ENCODE results near the gene RAPGEF5. TPM values are rescaled to one million over a fixed set of nuclear protein-coding genes. Genes with fewer than 3 reads are reported as not detected.

Gene RAPGEF5
- total and polyA plus RNA-seq, 2 donors (not counting 3 experiments of a cell fraction or from before 2014, with no cell fraction given), result 10.0 to 43.2 TPM

DNA sequence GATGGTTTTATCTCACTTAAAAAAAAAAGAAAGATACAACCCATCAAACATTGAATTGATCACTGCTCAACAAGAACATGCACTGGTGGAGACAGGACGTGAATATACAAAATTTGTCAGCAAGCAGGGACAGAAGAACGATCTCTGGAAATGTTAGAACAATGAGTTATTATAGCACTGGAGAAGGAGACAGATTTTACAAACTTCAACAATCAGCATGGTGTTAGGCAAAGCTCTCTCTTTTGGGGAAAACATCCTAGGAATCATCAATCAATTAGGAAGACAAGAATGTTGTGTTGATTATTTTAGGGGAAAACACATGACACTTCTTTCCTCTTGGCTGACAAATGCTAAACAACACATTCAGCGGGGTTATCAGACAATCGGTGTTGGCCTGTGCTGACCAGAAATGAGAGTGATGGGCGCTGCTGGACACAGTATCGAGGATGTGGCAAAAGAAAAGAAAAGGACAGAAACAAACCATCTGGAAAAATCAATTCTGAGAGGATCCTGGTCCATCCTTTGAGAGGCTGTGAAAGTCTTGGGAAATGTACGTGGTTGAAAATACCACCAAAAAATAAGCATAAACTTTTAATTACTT is 103.9 kb downstream of the RAPGEF5 start:
- DNase-seq (ENCODE audit: low read depth, low spot score), result peak; percentile 21
- FAIRE-seq, result no peak
- Histone ChIP-seq H3K79me2 (ENCODE audit: control insufficient read depth, insufficient read depth, low read length) (no peaks in the 10 kb centered on the region), H3K4me3 (replicated peaks in 1 of 3; ENCODE audit: insufficient read depth in 1 of 3, low read depth in 1 of 3, low read length in 3 of 3) (no peak overlapping the region), H3K4me1 (ENCODE audit: control insufficient read depth, extremely low read depth, insufficient read depth, low read length) (no peaks in the 10 kb centered on the region), H3K27me3 (ENCODE audit: control insufficient read depth in 2 of 2, insufficient read depth in 2 of 2, low read length in 2 of 2) (no peaks in the 10 kb centered on the region), H3K9me1 (replicated peaks; ENCODE audit: control insufficient read depth, extremely low read depth, insufficient read depth, low read length) (no peaks in the 10 kb centered on the region), H3K9me3 (replicated peaks; ENCODE audit: control insufficient read depth, insufficient read depth, low read length) (no peaks in the 10 kb centered on the region), H3K9ac (replicated peaks; ENCODE audit: extremely low read depth, insufficient read depth, low read length) (no peak overlapping the region), H2AFZ (ENCODE audit: low read depth, low read length) (peak overlapping the region; percentile 11), H4K20me1 (replicated peaks; ENCODE audit: control insufficient read depth, extremely low read depth, insufficient read depth, low read length) (no peaks in the 10 kb centered on the region), H3K4me2 (ENCODE audit: insufficient read depth, low read length) (no peak overlapping the region), H3K27ac (ENCODE audit: insufficient read depth, low read depth, low read length) (no peak overlapping the region), H3K36me3 (ENCODE audit: control insufficient read depth in 2 of 2, extremely low read depth in 1 of 2, insufficient read depth in 2 of 2, low read length in 2 of 2) (no peaks in the 10 kb centered on the region)
- intact Hi-C loops (cut with micrococcal nuclease), result no loop called here
- CTCF ChIA-PET, result interaction anchor here (0.6 to 0.9 kb wide), 2 partner anchors 9 to 783 kb away, joined by 3 read pairs; no protein-coding TSS in a partner anchor
- dilution Hi-C loops (cut with MboI; ENCODE audit: extremely low pct_ligation_motif_present, low sequenced_read_pairs), result no loop called here
- no TSS peak for BruUV-seq (replicated peaks)
- TF ChIP-seq GATA2 (IDR thresholded peaks at IDR 0.05; ENCODE audit: insufficient read depth, insufficient read length, low read depth, low read length) (no peak), FOS (IDR thresholded peaks at IDR 0.05; ENCODE audit: borderline replicate concordance, insufficient read depth, low read length) (no peak), JUN (IDR thresholded peaks at IDR 0.05; ENCODE audit: borderline replicate concordance, insufficient read depth, insufficient read length, low read depth) (no peak), MYC (IDR thresholded peaks at IDR 0.05; ENCODE audit: low read depth, low read length) (no peak), MAX (IDR thresholded peaks at IDR 0.05; ENCODE audit: insufficient read depth, insufficient read length) (no peak), POLR2A (IDR thresholded peaks at IDR 0.05; ENCODE audit: low read depth, low read length) (no peak), EZH2 (IDR thresholded peaks at IDR 0.05; ENCODE audit: borderline replicate concordance, low read depth, low read length, severe bottlenecking) (no peak), POLR2AphosphoS5 (IDR thresholded peaks at IDR 0.05; ENCODE audit: insufficient read depth, low read depth, low read length) (no peak)
- TF ChIP-seq, protein P1, sequence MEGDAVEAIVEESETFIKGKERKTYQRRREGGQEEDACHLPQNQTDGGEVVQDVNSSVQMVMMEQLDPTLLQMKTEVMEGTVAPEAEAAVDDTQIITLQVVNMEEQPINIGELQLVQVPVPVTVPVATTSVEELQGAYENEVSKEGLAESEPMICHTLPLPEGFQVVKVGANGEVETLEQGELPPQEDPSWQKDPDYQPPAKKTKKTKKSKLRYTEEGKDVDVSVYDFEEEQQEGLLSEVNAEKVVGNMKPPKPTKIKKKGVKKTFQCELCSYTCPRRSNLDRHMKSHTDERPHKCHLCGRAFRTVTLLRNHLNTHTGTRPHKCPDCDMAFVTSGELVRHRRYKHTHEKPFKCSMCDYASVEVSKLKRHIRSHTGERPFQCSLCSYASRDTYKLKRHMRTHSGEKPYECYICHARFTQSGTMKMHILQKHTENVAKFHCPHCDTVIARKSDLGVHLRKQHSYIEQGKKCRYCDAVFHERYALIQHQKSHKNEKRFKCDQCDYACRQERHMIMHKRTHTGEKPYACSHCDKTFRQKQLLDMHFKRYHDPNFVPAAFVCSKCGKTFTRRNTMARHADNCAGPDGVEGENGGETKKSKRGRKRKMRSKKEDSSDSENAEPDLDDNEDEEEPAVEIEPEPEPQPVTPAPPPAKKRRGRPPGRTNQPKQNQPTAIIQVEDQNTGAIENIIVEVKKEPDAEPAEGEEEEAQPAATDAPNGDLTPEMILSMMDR (IDR thresholded peaks at IDR 0.05; ENCODE audit: extremely low read depth in 1 of 2, insufficient read depth in 1 of 2, low read depth in 1 of 2, low read length in 2 of 2), result no peak
- POLR2A ChIA-PET, result no interaction called here

Data from endothelial cell of umbilical vein (primary cell).